PC-9 (cell line): ENCODE data around the gene SLC35G2.

Source experiments
- CTCF ChIP-seq: fragments of 200-600 bp; sonication (generic); conservative IDR thresholded peaks from 2 replicates; pipeline ENCODE4 v1.6.1; 2017; ENCODE audit warnings: mixed run types, antibody characterized with exemption, mild to moderate bottlenecking, moderate library complexity
- EZH2 ChIP-seq: fragments of 200-600 bp; sonication (generic); IDR thresholded peaks from 2 replicates; pipeline ENCODE4 v1.8.0; 2017; ENCODE audit warnings: antibody characterized with exemption, low read depth

GRCh38 chr3:136831461-136831860 lies 12.5 kb downstream of the SLC35G2 start:
- TF ChIP-seq CTCF (no peak), EZH2 (no peak)
